K562 (cell line): ENCODE results near the gene GRIA4. TPM values are rescaled to one million over a fixed set of nuclear protein-coding genes. Genes with fewer than 3 reads are reported as not detected.

Experiments used
- ATAC-seq: fragments of 200-7000 bp; cut with Tn5 transposase; 3 replicates; pipeline ENCODE4 v1.9.1; 2020; ENCODE audit warnings: moderate library complexity
- BruUV-seq: library from RNA; stranded (reverse); fragments of 400-500 nt; replicated peaks from 2 replicates; lab custom pipeline; 2021; lab: Mats Ljungman, UMichigan
- CTCF ChIA-PET: fragments of 300-600 bp; formaldehyde crosslinking; extraction: SDS; loops from one replicate; lab custom pipeline; 2021; ENCODE audit warnings: low intra/inter-chr PET ratio; lab: Yijun Ruan, JAX
- POLR2A ChIA-PET: fragments of 300-600, 350-650 bp; sonication (Branson Sonifier 250); formaldehyde crosslinking; extraction: SDS; loops from one replicate; lab custom pipeline; 2021; ENCODE audit warnings: antibody characterized with exemption, inconsistent platforms; lab: Yijun Ruan, JAX
- DNase-seq, 4 experiments: peaks; one replicate each; pipeline versions ENCODE4 v3.0.0 to v3.0.0-alpha.2; 2011 to 2018; ENCODE audit warnings: low spot score in 3 of 4, mixed read lengths in 3 of 4; ENCODE audit errors: extremely low read depth in 1 of 4
- FAIRE-seq: peaks from 2 replicates; lab custom pipeline; 2011; peaks lifted over from hg19 to GRCh38; lab: Jason Lieb, UNC
- H2AFZ ChIP-seq: 2 replicates; pipeline ENCODE4 v1.6.0; 2011; ENCODE audit warnings: low read depth, low read length, control low read depth, inconsistent platforms
- H3K27ac ChIP-seq: fragments of 200-600 bp; 3 replicates; pipeline ENCODE4 v1.8.0; 2011; ENCODE audit warnings: low read depth, mild to moderate bottlenecking, control low read depth, inconsistent platforms, low read length, moderate library complexity, mixed read lengths; ENCODE audit errors: extremely low read depth
- H3K27me3 ChIP-seq, 2 experiments: fragments of 300-600 bp in 1 of 2; 2 replicates in 1 of 2; 3 replicates in 1 of 2; pipeline versions ENCODE4 v1.6.0 to v1.8.0; 2011; ENCODE audit warnings: inconsistent platforms in 2 of 2, low read length in 2 of 2, mild to moderate bottlenecking in 1 of 2, mixed read lengths in 1 of 2, moderate library complexity in 1 of 2; ENCODE audit not compliant: control insufficient read depth in 2 of 2, insufficient read depth in 2 of 2
- H3K36me3 ChIP-seq: fragments of 300-600 bp; 3 replicates; pipeline ENCODE4 v1.8.0; 2011; ENCODE audit warnings: mild to moderate bottlenecking, low read length, inconsistent platforms; ENCODE audit not compliant: control insufficient read depth, insufficient read depth
- H3K4me1 ChIP-seq, 2 experiments: fragments of 200-600 bp in 1 of 2; replicated peaks in 1 of 2; 2 replicates in 1 of 2; 3 replicates in 1 of 2; pipeline versions ENCODE4 v1.5.1 to v1.8.0; 2011; ENCODE audit warnings: inconsistent platforms in 2 of 2, low read length in 2 of 2, mild to moderate bottlenecking in 1 of 2, mixed read lengths in 1 of 2, moderate library complexity in 1 of 2; ENCODE audit not compliant: control insufficient read depth in 2 of 2, insufficient read depth in 2 of 2
- H3K4me2 ChIP-seq: 2 replicates; pipeline ENCODE4 v1.6.1; 2011; ENCODE audit warnings: low read length, control low read depth, inconsistent platforms, mixed read lengths; ENCODE audit not compliant: insufficient read depth
- H3K4me3 ChIP-seq: fragments of 200-600 bp; sonication (generic), shearing (Covaris generic); 2 replicates; pipeline ENCODE4 v1.5.1; 2016; ENCODE audit warnings: control low read depth, inconsistent platforms
- H3K79me2 ChIP-seq: fragments of 200-600 bp; 3 replicates; pipeline ENCODE4 v1.8.0; 2011; ENCODE audit warnings: low read length, inconsistent platforms; ENCODE audit not compliant: control insufficient read depth, insufficient read depth
- H3K9ac ChIP-seq, 2 experiments: 2 replicates each; pipeline versions ENCODE4 v1.6.0 to v1.6.1; 2011; ENCODE audit warnings: low read depth in 2 of 2, low read length in 2 of 2, control low read depth in 1 of 2, inconsistent platforms in 1 of 2, mild to moderate bottlenecking in 1 of 2, mixed read lengths in 1 of 2; ENCODE audit not compliant: insufficient read depth in 1 of 2
- H3K9me1 ChIP-seq: one replicate; pipeline ENCODE4 v1.6.0; 2011; ENCODE audit warnings: inconsistent platforms, mild to moderate bottlenecking, low read length, moderate library complexity; ENCODE audit not compliant: control insufficient read depth, insufficient read depth
- H3K9me3 ChIP-seq: replicated peaks from 2 replicates; pipeline ENCODE4 v1.5.1; 2011; ENCODE audit warnings: low read depth, low read length, inconsistent platforms; ENCODE audit not compliant: control insufficient read depth, insufficient read depth
- H4K20me1 ChIP-seq: replicated peaks from 2 replicates; pipeline ENCODE4 v1.6.1; 2011; ENCODE audit warnings: low read length, inconsistent platforms, mixed read lengths; ENCODE audit not compliant: control insufficient read depth, insufficient read depth
- ASH1L ChIP-seq: fragments of 450-650 bp; IDR thresholded peaks from 2 replicates; pipeline ENCODE4 v1.6.1; 2018; ENCODE audit warnings: borderline replicate concordance, mild to moderate bottlenecking, low read depth; ENCODE audit not compliant: partially characterized antibody
- HDGF ChIP-seq: fragments of 450-650 bp; IDR thresholded peaks from 2 replicates; pipeline ENCODE4 v1.6.1; 2016
- HNRNPK ChIP-seq: fragments of 200-400 bp; formaldehyde crosslinking; IDR thresholded peaks from one replicate; pipeline ENCODE4 v1.6.1; 2018; ENCODE audit warnings: mild to moderate bottlenecking, low read depth, low read length; ENCODE audit not compliant: poor library complexity, severe bottlenecking
- MAZ ChIP-seq, 2 experiments: fragments of 450-650 bp in 1 of 2; sonication (generic) in 1 of 2; formaldehyde crosslinking; IDR thresholded peaks in 1 of 2; conservative IDR thresholded peaks in 1 of 2; 2 replicates each; pipeline versions ENCODE4 v1.4.0 to v1.5.0; 2020; ENCODE audit warnings: mild to moderate bottlenecking in 1 of 2, missing genetic modification reagents in 1 of 2
- MCM7 ChIP-seq, 2 experiments: fragments of 450-650 bp; IDR thresholded peaks; 2 replicates each; pipeline ENCODE4 v1.6.1; 2016 to 2018
- MED1 ChIP-seq: sonication (generic); formaldehyde crosslinking; IDR thresholded peaks from 2 replicates; pipeline ENCODE4 v1.8.1; 2023; ENCODE audit warnings: missing genetic modification reagents, borderline replicate concordance
- MTA2 ChIP-seq: fragments of 450-650 bp; IDR thresholded peaks from 2 replicates; pipeline ENCODE4 v1.6.1; 2016; ENCODE audit warnings: low read depth
- PRMT5 ChIP-seq: sonication (generic); formaldehyde crosslinking; IDR thresholded peaks from 2 replicates; pipeline ENCODE4 v1.5.0; 2020; ENCODE audit warnings: missing genetic modification reagents
- RBM22 ChIP-seq: fragments of 200-400 bp; formaldehyde crosslinking; IDR thresholded peaks from 2 replicates; pipeline ENCODE4 v1.6.1; 2018; ENCODE audit warnings: low read length, low read depth; ENCODE audit not compliant: poor library complexity, severe bottlenecking
- SMAD4 ChIP-seq: fragments of 250-450 bp; sonication (Bioruptor Pico); conservative IDR thresholded peaks from 2 replicates; pipeline ENCODE4 v1.8.0; 2021; ENCODE audit warnings: inconsistent platforms, mild to moderate bottlenecking, moderate library complexity
- SRF ChIP-seq, 2 experiments: fragments of 250-450, 450-650 bp in 1 of 2; sonication (Bioruptor Pico) in 1 of 2; sonication (generic) in 1 of 2; formaldehyde crosslinking; IDR thresholded peaks; 2 replicates each; pipeline versions ENCODE4 v1.5.0 to v1.5.1; 2020 to 2022; ENCODE audit warnings: mild to moderate bottlenecking in 1 of 2, missing genetic modification reagents in 1 of 2
- TAF7 ChIP-seq: fragments of 450-650 bp; IDR thresholded peaks from 2 replicates; pipeline ENCODE4 v1.6.1; 2016; ENCODE audit warnings: missing genetic modification characterization, missing compliant biosample characterization
- TAF9B ChIP-seq: fragments of 450-650 bp; IDR thresholded peaks from 2 replicates; pipeline ENCODE4 v1.6.1; 2018; ENCODE audit warnings: mild to moderate bottlenecking; ENCODE audit not compliant: partially characterized antibody
- TAL1 ChIP-seq: fragments of 450-650 bp; IDR thresholded peaks from 2 replicates; pipeline ENCODE4 v1.6.1; 2016; ENCODE audit warnings: mild to moderate bottlenecking
- WGBS: fragments of 100-300 bp; shearing (Covaris generic); methylation state at CpG from one replicate; pipeline ENCODE4 v1.1.6; 2016; ENCODE audit warnings: low coverage, mixed read lengths; ENCODE audit not compliant: insufficient coverage; ENCODE audit errors: missing lambda C conversion rate; 5-methylcytosine and 5-hydroxymethylcytosine counted together
- in situ Hi-C: fragments of 300-500 bp; cut with MboI; formaldehyde crosslinking; loops from 4 replicates; pipeline ENCODE4 v1.15.0; 2018; ENCODE audit warnings: inconsistent platforms, mixed read lengths
- intact Hi-C: fragments of 100-400 bp; cut with micrococcal nuclease; formaldehyde crosslinking; loops from 2 replicates; pipeline ENCODE4 v1.14.2; 2022
- polyA plus RNA-seq, 8 experiments: library from polyadenylated mRNA; depleted of rRNA in 4 of 8; stranded (reverse) in 5 of 8; unstranded in 3 of 8; fragments of >200 nt; fragmentation: Nextera tagmentation in 2 of 8; fragmentation: Illumina TruSeq in 1 of 8; extraction: Ambion mirVana in 2 of 8; extraction: Trizol in 1 of 8; gene quantifications; 2 replicates each; pipeline versions ENCODE4 v1.2.1 to v1.2.3, GENCODE V29; 2011 to 2014; ENCODE audit warnings: inconsistent platforms in 1 of 8, missing spikeins in 1 of 8
- total RNA-seq, 7 experiments: library from RNA; depleted of rRNA in 6 of 7; stranded (reverse); fragments of >200 nt in 6 of 7; fragmentation: Illumina TruSeq in 2 of 7; extraction: Trizol in 2 of 7; gene quantifications; 2 replicates each; pipeline versions ENCODE4 v1.2.1 to v1.2.3, GENCODE V29; 2011 to 2021; ENCODE audit warnings: low replicate concordance in 1 of 7
- TF ChIP-seq, protein P1 (sequence below): sonication (generic); formaldehyde crosslinking; IDR thresholded peaks from 2 replicates; pipeline ENCODE4 v1.8.0; 2022; ENCODE audit warnings: mild to moderate bottlenecking, missing genetic modification reagents

The GRIA4 gene
- total and polyA plus RNA-seq, 9 of the 15 experiments (the other 6 are each of a cell fraction or from before 2014, with no cell fraction given) = not detected

DNA sequence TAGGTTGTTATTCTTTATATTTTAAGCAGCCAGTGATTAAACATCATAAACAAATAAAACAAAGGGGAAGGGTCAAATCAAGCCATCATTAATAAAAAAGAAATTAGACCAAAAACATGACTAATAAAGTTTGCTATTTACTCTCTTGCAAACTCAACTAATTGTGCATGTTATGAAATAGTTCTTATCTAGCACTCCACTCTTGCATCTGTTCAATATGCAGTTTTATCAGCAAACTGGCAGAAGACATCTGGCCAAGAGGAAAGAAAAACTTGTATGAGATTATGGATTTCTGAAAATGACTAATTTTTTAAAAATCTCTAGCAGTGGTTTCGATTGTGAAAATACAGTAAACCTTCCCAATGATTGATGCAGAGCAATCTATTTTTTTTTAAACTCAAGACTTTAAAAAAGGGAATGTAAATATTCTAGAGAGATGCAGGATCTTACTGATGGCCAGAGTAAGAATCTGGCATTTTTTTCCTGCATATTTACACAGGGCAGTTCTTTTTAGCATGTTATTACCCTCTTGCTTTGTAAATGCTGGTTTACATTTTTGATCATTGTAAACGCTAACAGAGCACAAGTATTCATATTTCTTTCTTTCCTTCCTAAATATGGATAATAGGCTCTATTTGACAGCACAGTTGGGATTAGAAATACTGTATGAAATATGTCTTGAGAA is 83.3 kb downstream of the GRIA4 start:
- FAIRE-seq (no peak), ATAC-seq (no peak), DNase-seq (no peak)
- no TSS peak for BruUV-seq
- no peaks in the 10 kb centered on the region for H3K27me3 ChIP-seq
- no peak overlapping the region for H3K9ac ChIP-seq
- TF ChIP-seq TAL1 = 0 out of 2 replicates have a peak, but pooled peaks have one; percentile 14
- no peak for TF ChIP-seq RBM22
- no peak overlapping the region for H3K4me2 ChIP-seq
- POLR2A ChIA-PET = no interaction called here
- no peak overlapping the region for H3K27ac ChIP-seq
- in situ Hi-C loops = no loop called here
- H3K4me3 ChIP-seq = no peak overlapping the region
- no peak overlapping the region for H2AFZ ChIP-seq
- no peaks in the 10 kb centered on the region; the same call in 1 of the 2 replicates for H3K9me3 ChIP-seq
- no peaks in the 10 kb centered on the region for H3K4me1 ChIP-seq
- no peaks in the 10 kb centered on the region for H4K20me1 ChIP-seq
- no peaks in the 10 kb centered on the region for H3K36me3 ChIP-seq
- H3K9me1 ChIP-seq = no peaks in the 10 kb centered on the region
- H3K79me2 ChIP-seq = no peaks in the 10 kb centered on the region
- CTCF ChIA-PET = no interaction called here
- WGBS = 0% methylated on average over 2 of the region's 2 CpGs
- intact Hi-C loops = no loop called here

DNA sequence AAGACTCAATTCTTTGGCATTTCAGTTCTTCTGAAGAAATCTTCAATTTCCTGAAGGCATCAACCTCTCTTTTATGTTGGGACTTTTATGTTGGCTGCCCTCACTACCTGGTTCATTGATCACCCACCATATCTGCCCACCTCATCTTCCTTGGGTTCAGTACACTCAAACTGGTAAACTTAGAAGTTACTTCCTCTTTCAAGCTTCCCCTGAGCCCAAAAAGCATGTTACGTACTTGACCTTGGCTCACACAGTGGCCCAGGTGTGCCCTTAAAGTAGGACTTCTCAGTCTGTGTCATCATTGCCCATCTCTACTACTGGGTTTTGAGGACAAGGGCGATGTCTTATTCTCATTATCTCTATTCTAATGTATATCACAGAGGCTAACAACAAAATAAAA is 86.1 kb downstream of the GRIA4 start:
- H3K9me3 ChIP-seq = no peaks in the 10 kb centered on the region; the same call in 1 of the 2 replicates
- no TSS peak for BruUV-seq
- H2AFZ ChIP-seq = no peak overlapping the region
- H3K4me2 ChIP-seq = no peak overlapping the region
- no peaks in the 10 kb centered on the region for H3K4me1 ChIP-seq
- no peak overlapping the region for H3K9ac ChIP-seq
- in situ Hi-C loops (no loop called here), intact Hi-C loops (no loop called here)
- FAIRE-seq (no peak), ATAC-seq (no peak), DNase-seq (no peak)
- no peak overlapping the region for H3K27ac ChIP-seq
- H3K9me1 ChIP-seq = no peaks in the 10 kb centered on the region
- H3K36me3 ChIP-seq = no peaks in the 10 kb centered on the region
- no peaks in the 10 kb centered on the region for H3K27me3 ChIP-seq
- H3K4me3 ChIP-seq = no peak overlapping the region
- TF ChIP-seq MTA2 (no peak), HNRNPK (no peak), TAF9B (no peak), ASH1L (no peak), SMAD4 (CRISPR knock-in tag) (no peak), SRF (CRISPR knock-in tag; IDR thresholded peaks at IDR 0.05) (no peak), TAF7 (no peak), MCM7 (IDR thresholded peaks at IDR 0.05) (no peak), MED1 (CRISPR knock-in tag) (no peak), PRMT5 (CRISPR knock-in tag) (no peak), HDGF (no peak), MAZ (CRISPR knock-in tag; conservative IDR thresholded peaks at IDR 0.05 in 1 of 2, IDR thresholded peaks at IDR 0.05 in 1 of 2) (no peak)
- TF ChIP-seq, protein P1, sequence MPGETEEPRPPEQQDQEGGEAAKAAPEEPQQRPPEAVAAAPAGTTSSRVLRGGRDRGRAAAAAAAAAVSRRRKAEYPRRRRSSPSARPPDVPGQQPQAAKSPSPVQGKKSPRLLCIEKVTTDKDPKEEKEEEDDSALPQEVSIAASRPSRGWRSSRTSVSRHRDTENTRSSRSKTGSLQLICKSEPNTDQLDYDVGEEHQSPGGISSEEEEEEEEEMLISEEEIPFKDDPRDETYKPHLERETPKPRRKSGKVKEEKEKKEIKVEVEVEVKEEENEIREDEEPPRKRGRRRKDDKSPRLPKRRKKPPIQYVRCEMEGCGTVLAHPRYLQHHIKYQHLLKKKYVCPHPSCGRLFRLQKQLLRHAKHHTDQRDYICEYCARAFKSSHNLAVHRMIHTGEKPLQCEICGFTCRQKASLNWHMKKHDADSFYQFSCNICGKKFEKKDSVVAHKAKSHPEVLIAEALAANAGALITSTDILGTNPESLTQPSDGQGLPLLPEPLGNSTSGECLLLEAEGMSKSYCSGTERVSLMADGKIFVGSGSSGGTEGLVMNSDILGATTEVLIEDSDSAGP = no peak
- WGBS = 0% methylated on average over 2 of the region's 2 CpGs
- CTCF ChIA-PET = no interaction called here
- H4K20me1 ChIP-seq = no peaks in the 10 kb centered on the region
- no peaks in the 10 kb centered on the region for H3K79me2 ChIP-seq
- POLR2A ChIA-PET = no interaction called here
